AG09319 (cell line): ENCODE data around the gene COG7.

ENCODE experiments used
- DNase-seq: peaks from one replicate; pipeline ENCODE4 v3.0.0-alpha.2; 2010; ENCODE audit warnings: low read depth; ENCODE audit errors: extremely low read depth
- CTCF ChIP-seq: IDR thresholded peaks from 2 replicates; pipeline ENCODE4 v1.5.1; 2011; ENCODE audit warnings: low read depth, mild to moderate bottlenecking, inconsistent platforms, low read length, moderate library complexity

COG7 gene

DNA sequence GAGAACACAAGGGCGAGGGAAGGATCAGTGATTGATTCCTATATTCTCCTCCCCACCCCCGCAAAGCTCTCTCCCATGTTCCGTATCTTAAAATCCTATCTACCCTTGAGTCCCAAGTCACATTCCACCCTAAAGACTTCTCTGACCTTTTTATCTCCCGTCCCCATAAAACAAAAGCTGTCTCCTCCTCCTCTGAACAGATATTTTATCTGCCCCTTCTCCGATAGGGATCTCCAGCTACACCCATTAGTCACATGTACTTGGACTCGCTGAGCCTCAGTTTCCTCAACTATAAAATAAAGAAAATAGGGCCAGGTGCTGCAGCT is 44.5 kb upstream of the COG7 start:
- DNase-seq, result no peak
- TF ChIP-seq CTCF, result no peak

DNA sequence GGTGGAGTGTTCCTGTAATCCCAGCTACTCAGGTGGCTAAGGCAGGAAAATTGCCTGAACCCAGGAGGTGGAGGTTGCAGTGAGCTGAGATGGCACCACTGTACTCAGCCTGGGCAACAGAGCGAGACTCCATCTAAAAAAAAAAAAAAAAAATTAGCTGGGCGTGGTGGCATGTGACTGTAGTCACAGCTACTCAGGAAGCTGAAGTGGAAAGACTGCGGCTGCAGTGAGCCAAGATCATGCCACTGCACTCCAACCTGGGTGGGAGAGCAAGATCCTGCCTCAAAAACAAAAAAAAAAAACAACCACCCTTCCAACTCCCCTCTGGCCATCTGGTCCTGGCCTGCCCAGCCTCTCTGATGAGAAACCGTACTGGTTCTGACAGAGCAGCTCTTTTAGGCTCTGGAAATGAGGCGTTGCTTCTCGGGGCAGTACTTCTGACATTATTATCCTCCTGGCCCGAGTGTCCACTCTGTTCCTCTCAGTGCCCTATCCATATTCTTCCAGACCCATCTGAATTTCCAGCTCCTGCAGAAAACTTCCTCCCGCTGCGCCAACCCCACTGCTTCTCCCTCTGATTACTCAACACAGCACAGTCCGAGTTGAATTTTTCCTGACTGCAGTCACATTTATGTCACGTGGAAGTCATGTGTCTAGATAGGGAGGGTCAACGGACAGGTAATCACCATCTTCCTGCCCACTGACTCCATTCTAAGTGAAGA is 44.0 kb upstream of the COG7 start:
- no peak for DNase-seq

DNA sequence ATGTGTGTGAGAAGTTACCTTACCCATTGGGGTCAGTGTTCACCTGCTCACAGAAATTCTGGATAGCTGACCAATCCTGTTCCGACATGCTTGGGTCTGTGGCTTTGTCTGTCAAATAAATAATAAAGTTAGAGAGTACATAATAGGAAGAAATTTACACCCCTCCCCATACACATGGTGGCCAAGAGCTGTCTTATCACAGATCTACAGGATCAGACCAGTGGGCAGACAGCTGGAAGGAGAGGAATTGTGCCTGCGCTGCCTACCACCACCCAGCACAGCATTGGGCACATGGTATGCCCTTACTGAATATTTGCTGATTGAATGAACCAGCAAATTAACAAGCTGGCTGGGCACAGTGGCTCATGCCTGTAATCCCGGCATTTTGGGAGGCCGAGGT is 42.7 kb upstream of the COG7 start:
- no peak for DNase-seq
- TF ChIP-seq CTCF, result no peak

More for the DNA sequence above, 44.0 kb upstream of the COG7 start:
- no peak for TF ChIP-seq CTCF

DNA sequence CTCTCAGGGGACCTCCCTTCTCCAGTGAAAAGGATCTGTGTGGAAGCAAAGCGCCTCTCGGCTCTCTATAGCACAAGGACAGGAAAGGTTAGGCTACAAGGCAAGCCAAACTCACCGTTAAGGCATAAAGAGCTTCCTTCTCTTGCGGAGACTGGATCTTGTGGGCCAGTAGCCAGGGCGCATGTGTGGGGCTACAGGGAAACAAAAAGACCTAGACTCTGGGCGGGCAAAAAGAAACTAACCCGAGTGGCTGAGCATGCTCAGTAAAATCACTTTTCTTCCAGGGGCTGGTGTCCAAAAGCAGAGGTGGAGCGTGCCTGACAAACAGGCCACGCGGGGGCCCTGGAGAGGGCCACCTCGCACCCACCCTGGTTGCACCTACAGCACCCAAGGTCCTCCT is 41.2 kb upstream of the COG7 start:
- no peak for DNase-seq

DNA sequence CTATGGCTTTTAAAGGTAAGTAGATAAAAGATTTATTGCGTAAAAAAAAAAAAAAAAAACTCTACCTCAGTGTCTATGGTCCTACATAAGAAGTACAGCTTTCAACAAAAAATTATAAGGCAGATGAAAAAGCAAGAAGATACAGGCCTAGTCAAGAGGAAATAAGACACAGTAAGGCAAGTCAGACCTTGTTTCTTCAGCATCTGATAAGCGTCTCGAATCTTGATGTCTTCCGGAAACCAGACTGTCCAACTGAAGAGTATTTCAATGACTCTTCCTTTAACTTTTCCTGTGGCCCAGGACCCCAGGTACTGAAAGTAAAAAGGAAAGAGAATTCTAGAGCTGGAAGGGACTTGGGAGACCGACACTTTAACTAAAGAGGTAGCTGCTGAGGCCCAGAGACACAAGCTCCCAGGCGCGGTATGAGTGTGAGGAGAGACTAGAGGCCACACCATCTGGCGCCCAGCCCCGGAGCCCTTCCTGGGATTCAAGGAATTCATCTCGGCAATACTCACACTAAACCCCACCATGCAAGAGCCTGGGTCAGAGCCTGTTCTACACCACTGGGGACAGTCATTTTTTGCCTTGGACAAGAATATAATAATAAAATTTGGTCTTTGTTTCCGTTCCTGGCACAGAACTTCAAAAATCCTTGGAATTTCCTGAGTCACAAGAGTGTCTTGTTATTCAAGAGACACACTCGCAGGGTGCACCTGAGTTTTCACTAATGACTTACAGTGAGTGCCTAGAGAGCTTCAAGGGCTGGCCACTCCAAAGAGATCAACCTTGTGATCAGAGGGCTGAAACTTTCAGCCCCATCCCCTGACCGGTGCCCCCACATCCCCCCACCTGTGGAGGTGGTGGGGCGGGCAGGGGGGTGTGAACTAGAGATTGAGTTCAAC is 38.8 kb upstream of the COG7 start:
- TF ChIP-seq CTCF, result no peak
- DNase-seq, result no peak

More for the DNA sequence above, 41.2 kb upstream of the COG7 start:
- TF ChIP-seq CTCF, result no peak

- no peak for DNase-seq
- no peak for TF ChIP-seq CTCF
Measured at GRCh38 chr16:23486480-23486879, 33.5 kb upstream of the COG7 start.

- no peak for TF ChIP-seq CTCF
- DNase-seq, result no peak
Measured at GRCh38 chr16:23485841-23486240, 32.9 kb upstream of the COG7 start.
